MCF 10A (cell line): ENCODE data around the gene MAML1. TPM values are rescaled to one million over a fixed set of nuclear protein-coding genes. Genes with fewer than 3 reads are reported as not detected.

ENCODE experiments used
- BruUV-seq: library from RNA; stranded (reverse); fragments of 400-500 nt; replicated peaks from 2 replicates; lab custom pipeline; 2021; lab: Mats Ljungman, UMichigan
- CTCF ChIA-PET: fragments of 300-600 bp; sonication (Branson Sonifier 250); formaldehyde crosslinking; extraction: SDS; loops from one replicate; lab custom pipeline; 2021; ENCODE audit warnings: antibody characterized with exemption, inconsistent platforms; lab: Yijun Ruan, JAX
- POLR2A ChIA-PET: fragments of 300-600, 350-650 bp; sonication (Branson Sonifier 250); formaldehyde crosslinking; extraction: SDS; loops from one replicate; lab custom pipeline; 2020; ENCODE audit warnings: antibody characterized with exemption, inconsistent platforms; lab: Yijun Ruan, JAX
- DNase-seq: peaks from one replicate; pipeline ENCODE4 v3.0.0-alpha.2; 2018; ENCODE audit not compliant: unreplicated experiment
- H3K27ac Mint-ChIP-seq: one replicate; pipeline ENCODE4 v1.8.0; 2022; ENCODE audit warnings: mild to moderate bottlenecking, low read depth, mixed read lengths; ENCODE audit not compliant: unreplicated experiment
- H3K27me3 Mint-ChIP-seq: one replicate; pipeline ENCODE4 v1.8.0; 2022; ENCODE audit warnings: mixed read lengths; ENCODE audit not compliant: insufficient read depth, unreplicated experiment
- H3K36me3 Mint-ChIP-seq: one replicate; pipeline ENCODE4 v1.8.0; 2022; ENCODE audit warnings: mild to moderate bottlenecking, moderate library complexity, mixed read lengths; ENCODE audit not compliant: insufficient read depth, unreplicated experiment
- H3K4me1 Mint-ChIP-seq: one replicate; pipeline ENCODE4 v1.8.0; 2022; ENCODE audit warnings: mixed read lengths; ENCODE audit not compliant: insufficient read depth, unreplicated experiment
- H3K4me3 Mint-ChIP-seq: one replicate; pipeline ENCODE4 v1.8.0; 2022; ENCODE audit warnings: mild to moderate bottlenecking, moderate library complexity, mixed read lengths; ENCODE audit not compliant: unreplicated experiment
- H3K9me3 Mint-ChIP-seq: one replicate; pipeline ENCODE4 v1.8.0; 2022; ENCODE audit warnings: mixed read lengths; ENCODE audit not compliant: unreplicated experiment
- intact Hi-C: fragments of 100-400 bp; cut with micrococcal nuclease; formaldehyde crosslinking; loops from 2 replicates; pipeline ENCODE4 v1.14.1; 2022
- total RNA-seq: library from RNA; stranded (reverse); gene quantifications from 2 replicates; pipeline ENCODE4 v1.2.3, GENCODE V29; 2022
- TF ChIP-seq, protein P1 (sequence below): fragments of 200-600 bp; IDR thresholded peaks from one replicate; pipeline ENCODE4 v1.8.0; 2022; ENCODE audit warnings: antibody characterized with exemption, mild to moderate bottlenecking; ENCODE audit not compliant: unreplicated experiment

Gene MAML1
- total RNA-seq, 1 experiment from 2014 or later: 38.4 TPM

- Mint-ChIP-seq H3K4me3 (no peak overlapping the region), H3K27ac (no peak overlapping the region), H3K9me3 (no peaks in the 10 kb centered on the region), H3K36me3 (peaks cover 46% of the 10 kb centered on the region), H3K27me3 (no peaks in the 10 kb centered on the region), H3K4me1 (peaks cover 24% of the 10 kb centered on the region)
- ChIA-PET CTCF (interaction anchor here (0.6 to 0.8 kb wide), 3 partner anchors 8 to 52 kb away, joined by 3 to 5 read pairs (median 3); partner anchors contain the start of gene LTC4S), POLR2A (interaction anchor here (0.6 to 2.4 kb wide), 2 partner anchors 18 to 43 kb away, joined by 3 to 5 read pairs; partner anchors contain the start of gene SQSTM1)
- intact Hi-C loops: no loop called here
- TF ChIP-seq, protein P1, sequence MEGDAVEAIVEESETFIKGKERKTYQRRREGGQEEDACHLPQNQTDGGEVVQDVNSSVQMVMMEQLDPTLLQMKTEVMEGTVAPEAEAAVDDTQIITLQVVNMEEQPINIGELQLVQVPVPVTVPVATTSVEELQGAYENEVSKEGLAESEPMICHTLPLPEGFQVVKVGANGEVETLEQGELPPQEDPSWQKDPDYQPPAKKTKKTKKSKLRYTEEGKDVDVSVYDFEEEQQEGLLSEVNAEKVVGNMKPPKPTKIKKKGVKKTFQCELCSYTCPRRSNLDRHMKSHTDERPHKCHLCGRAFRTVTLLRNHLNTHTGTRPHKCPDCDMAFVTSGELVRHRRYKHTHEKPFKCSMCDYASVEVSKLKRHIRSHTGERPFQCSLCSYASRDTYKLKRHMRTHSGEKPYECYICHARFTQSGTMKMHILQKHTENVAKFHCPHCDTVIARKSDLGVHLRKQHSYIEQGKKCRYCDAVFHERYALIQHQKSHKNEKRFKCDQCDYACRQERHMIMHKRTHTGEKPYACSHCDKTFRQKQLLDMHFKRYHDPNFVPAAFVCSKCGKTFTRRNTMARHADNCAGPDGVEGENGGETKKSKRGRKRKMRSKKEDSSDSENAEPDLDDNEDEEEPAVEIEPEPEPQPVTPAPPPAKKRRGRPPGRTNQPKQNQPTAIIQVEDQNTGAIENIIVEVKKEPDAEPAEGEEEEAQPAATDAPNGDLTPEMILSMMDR: no peak
- DNase-seq: no peak
- BruUV-seq: no TSS peak
These were observed 69.7 kb downstream of the MAML1 start for GRCh38 chr5:179802207-179802883.

DNA sequence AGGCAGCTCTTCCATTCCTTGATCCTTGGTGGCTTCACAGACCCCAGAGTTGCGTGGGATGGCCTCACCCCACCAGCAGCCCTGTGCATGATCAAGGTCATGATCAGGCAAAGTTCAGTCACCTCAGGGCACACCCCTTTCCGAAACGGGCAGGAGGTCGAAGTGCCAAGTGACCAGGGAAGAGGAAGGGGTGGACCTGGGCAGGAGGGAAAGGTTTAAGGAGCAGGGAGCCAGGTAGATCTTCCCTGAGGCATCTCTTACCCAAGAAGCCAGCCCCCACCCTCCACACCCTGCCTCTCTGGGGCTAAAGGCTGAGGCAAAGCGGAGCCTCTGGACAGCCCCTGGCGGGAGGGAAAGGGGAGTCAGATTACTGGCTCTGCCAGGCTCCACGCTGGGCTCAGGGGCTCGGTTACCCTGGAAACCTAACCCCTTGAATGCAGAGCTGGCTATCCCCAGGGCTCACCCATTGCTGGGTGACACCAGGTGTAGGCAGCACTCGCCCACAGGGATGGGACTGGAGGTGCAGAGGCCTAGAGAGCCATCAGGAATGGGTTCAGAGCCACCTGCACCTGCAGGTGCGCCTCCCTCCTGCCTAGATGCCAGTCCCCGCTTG, 70.4 kb downstream of the MAML1 start:
- no TSS peak for BruUV-seq
- H3K4me1 Mint-ChIP-seq: peaks cover 26% of the 10 kb centered on the region
- H3K9me3 Mint-ChIP-seq: no peaks in the 10 kb centered on the region
- H3K4me3 Mint-ChIP-seq: no peak overlapping the region
- DNase-seq: no peak
- ChIA-PET CTCF (interaction anchor here (0.8 kb wide), 1 partner anchor 9 kb away, joined by 3 read pairs; the partner anchor contains the start of gene LTC4S), POLR2A (interaction anchor here (1.4 to 2.4 kb wide), 2 partner anchors 18 to 40 kb away, joined by 3 to 5 read pairs; partner anchors contain the start of gene SQSTM1)
- intact Hi-C loops: no loop called here
- H3K27me3 Mint-ChIP-seq: no peaks in the 10 kb centered on the region
- H3K36me3 Mint-ChIP-seq: peaks cover 46% of the 10 kb centered on the region
- TF ChIP-seq, protein P1: no peak
- peak overlapping the region; percentile 92 for H3K27ac Mint-ChIP-seq

DNA sequence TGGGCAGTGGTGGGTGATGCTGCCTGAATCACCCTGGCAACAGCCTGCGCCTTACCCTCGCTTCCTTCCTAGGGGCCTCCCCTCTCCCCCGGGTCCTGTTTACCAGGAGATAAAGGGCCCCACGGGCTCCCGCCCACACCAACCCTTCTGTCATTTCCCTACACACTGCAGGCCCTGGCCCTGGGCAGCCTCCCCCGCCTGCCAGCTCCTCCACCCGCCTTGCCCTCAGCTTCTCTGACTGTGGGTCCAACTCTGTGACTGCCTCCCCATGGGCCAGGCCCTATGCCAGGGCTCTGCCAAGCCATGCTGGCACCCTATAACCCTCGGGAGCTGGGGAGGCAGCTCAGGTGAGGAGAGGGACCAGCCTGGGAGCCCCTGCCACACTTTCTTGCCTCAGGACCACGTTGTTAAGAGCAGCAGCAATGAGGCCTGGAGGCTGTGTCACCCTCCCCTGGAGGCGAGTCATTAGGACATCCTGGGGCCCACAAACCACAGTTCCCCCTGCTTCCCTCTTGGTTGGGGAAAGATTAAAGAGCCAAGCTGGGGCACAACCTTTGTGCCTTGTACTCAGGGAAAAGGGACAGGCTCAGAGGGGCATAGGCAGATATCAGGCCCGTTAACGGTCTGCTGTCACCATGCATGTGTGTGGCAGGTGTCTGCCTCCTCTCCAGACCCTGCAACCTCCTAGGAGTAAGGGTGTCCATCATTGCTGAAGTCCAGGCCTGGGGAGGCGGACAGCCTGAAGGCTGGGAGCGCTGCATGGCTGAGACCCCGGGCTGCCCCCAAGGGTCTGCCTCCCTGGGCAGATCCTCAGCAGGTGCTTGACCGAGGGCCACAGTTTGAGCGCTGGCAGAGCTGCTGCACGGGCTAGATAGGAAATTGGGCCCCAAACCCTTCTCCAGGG, 71.3 kb downstream of the MAML1 start:
- H3K4me1 Mint-ChIP-seq: peaks cover 29% of the 10 kb centered on the region
- peak overlapping the region; percentile 92 for H3K27ac Mint-ChIP-seq
- H3K9me3 Mint-ChIP-seq: no peaks in the 10 kb centered on the region
- DNase-seq: no peak
- ChIA-PET POLR2A (interaction anchor here (1.4 to 6.2 kb wide), 4 partner anchors 15 to 71 kb away, joined by 3 to 134 read pairs (median 21); partner anchors contain the start of genes MAML1 and SQSTM1), CTCF (no interaction called here)
- H3K27me3 Mint-ChIP-seq: no peaks in the 10 kb centered on the region
- BruUV-seq: no TSS peak
- TF ChIP-seq, protein P1: no peak
- H3K4me3 Mint-ChIP-seq: no peak overlapping the region
- H3K36me3 Mint-ChIP-seq: peaks cover 46% of the 10 kb centered on the region
- intact Hi-C loops: no loop called here
